WTC11 (cell line): ENCODE measurements around the gene GDPGP1. TPM values are rescaled to one million over a fixed set of nuclear protein-coding genes. Genes with fewer than 3 reads are reported as not detected.

Experiments used
- ATF3 ChIP-seq: sonication (generic); formaldehyde crosslinking; conservative IDR thresholded peaks from 2 replicates; pipeline ENCODE4 v1.8.1; 2022; ENCODE audit warnings: mild to moderate bottlenecking, missing genetic modification reagents
- CBFB ChIP-seq: sonication (generic); formaldehyde crosslinking; IDR thresholded peaks from 2 replicates; pipeline ENCODE4 v1.8.1; 2022; ENCODE audit warnings: mild to moderate bottlenecking, low read depth, missing genetic modification reagents
- E2F1 ChIP-seq: sonication (generic); formaldehyde crosslinking; IDR thresholded peaks from 2 replicates; pipeline ENCODE4 v1.8.0; 2022; ENCODE audit warnings: mild to moderate bottlenecking, missing genetic modification reagents
- ESRRA ChIP-seq: sonication (generic); formaldehyde crosslinking; IDR thresholded peaks from 2 replicates; pipeline ENCODE4 v1.8.1; 2022; ENCODE audit warnings: mild to moderate bottlenecking, missing genetic modification reagents, borderline replicate concordance
- ETV6 ChIP-seq: sonication (generic); formaldehyde crosslinking; IDR thresholded peaks from 2 replicates; pipeline ENCODE4 v1.8.1; 2022; ENCODE audit warnings: mild to moderate bottlenecking, missing genetic modification reagents
- FOXP1 ChIP-seq: sonication (generic); formaldehyde crosslinking; IDR thresholded peaks from 2 replicates; pipeline ENCODE4 v1.8.0; 2022; ENCODE audit warnings: missing genetic modification reagents, mild to moderate bottlenecking, moderate library complexity, borderline replicate concordance
- IRF2 ChIP-seq: sonication (generic); formaldehyde crosslinking; IDR thresholded peaks from 2 replicates; pipeline ENCODE4 v1.8.0; 2022; ENCODE audit warnings: low read depth, missing genetic modification reagents, borderline replicate concordance
- JAZF1 ChIP-seq: fragments of 250-450 bp; sonication (Bioruptor Pico); IDR thresholded peaks from 2 replicates; pipeline ENCODE4 v1.9.0; 2021; ENCODE audit warnings: moderate library complexity, mild to moderate bottlenecking, inconsistent platforms
- NFE2L1 ChIP-seq: sonication (generic); formaldehyde crosslinking; IDR thresholded peaks from 2 replicates; pipeline ENCODE4 v1.8.1; 2023; ENCODE audit warnings: missing genetic modification reagents
- NFYB ChIP-seq: sonication (generic); formaldehyde crosslinking; conservative IDR thresholded peaks from 2 replicates; pipeline ENCODE4 v1.8.0; 2022; ENCODE audit warnings: low read depth, missing genetic modification reagents
- NR1H2 ChIP-seq: sonication (generic); formaldehyde crosslinking; IDR thresholded peaks from 2 replicates; pipeline ENCODE4 v1.9.0; 2021; ENCODE audit warnings: mild to moderate bottlenecking, moderate library complexity, missing genetic modification reagents
- PRRX2 ChIP-seq: fragments of 250-450 bp; sonication (Bioruptor Pico); IDR thresholded peaks from 2 replicates; pipeline ENCODE4 v1.8.0; 2021; ENCODE audit warnings: mild to moderate bottlenecking
- RELA ChIP-seq: sonication (generic); formaldehyde crosslinking; IDR thresholded peaks from 2 replicates; pipeline ENCODE4 v1.8.1; 2022; ENCODE audit warnings: missing genetic modification reagents, mild to moderate bottlenecking, borderline replicate concordance
- SMAD3 ChIP-seq: sonication (generic); formaldehyde crosslinking; IDR thresholded peaks from 2 replicates; pipeline ENCODE4 v1.8.0; 2022; ENCODE audit warnings: missing genetic modification reagents, mild to moderate bottlenecking, borderline replicate concordance
- SOX15 ChIP-seq: fragments of 250-450 bp; sonication (Bioruptor Pico); IDR thresholded peaks from 2 replicates; pipeline ENCODE4 v1.9.0; 2021; ENCODE audit warnings: mild to moderate bottlenecking
- SP1 ChIP-seq: sonication (generic); formaldehyde crosslinking; conservative IDR thresholded peaks from 2 replicates; pipeline ENCODE4 v1.8.1; 2022; ENCODE audit warnings: missing genetic modification reagents
- ZBTB21 ChIP-seq: sonication (generic); formaldehyde crosslinking; IDR thresholded peaks from 2 replicates; pipeline ENCODE4 v1.8.1; 2023; ENCODE audit warnings: mild to moderate bottlenecking, missing genetic modification reagents, borderline replicate concordance
- ZNF121 ChIP-seq: sonication (generic); formaldehyde crosslinking; IDR thresholded peaks from 2 replicates; pipeline ENCODE4 v1.8.0; 2023; ENCODE audit warnings: missing genetic modification reagents
- ZNF138 ChIP-seq: sonication (generic); formaldehyde crosslinking; conservative IDR thresholded peaks from 2 replicates; pipeline ENCODE4 v1.8.1; 2022; ENCODE audit warnings: mild to moderate bottlenecking, moderate library complexity, missing genetic modification reagents
- ZNF232 ChIP-seq: sonication (generic); formaldehyde crosslinking; IDR thresholded peaks from 2 replicates; pipeline ENCODE4 v1.8.0; 2022; ENCODE audit warnings: mild to moderate bottlenecking, missing genetic modification reagents
- ZNF317 ChIP-seq: sonication (generic); formaldehyde crosslinking; IDR thresholded peaks from 2 replicates; pipeline ENCODE4 v1.8.1; 2023; ENCODE audit warnings: low read depth, mild to moderate bottlenecking, moderate library complexity, missing genetic modification reagents, borderline replicate concordance
- ZNF396 ChIP-seq: fragments of 250-450 bp; sonication (Bioruptor Pico); IDR thresholded peaks from 2 replicates; pipeline ENCODE4 v1.8.0; 2021; ENCODE audit warnings: mild to moderate bottlenecking, moderate library complexity, borderline replicate concordance
- ZNF532 ChIP-seq: fragments of 250-450 bp; sonication (Bioruptor Pico); IDR thresholded peaks from 2 replicates; pipeline ENCODE4 v1.9.0; 2021; ENCODE audit warnings: mild to moderate bottlenecking, borderline replicate concordance
- ZNF671 ChIP-seq: fragments of 250-450 bp; sonication (Bioruptor Pico); IDR thresholded peaks from 2 replicates; pipeline ENCODE4 v1.8.0; 2021; ENCODE audit warnings: mild to moderate bottlenecking
- total RNA-seq: library from RNA; stranded (reverse); gene quantifications from 3 replicates; pipeline ENCODE4 v1.2.3, GENCODE V29; 2021
- TF ChIP-seq, protein P1 (sequence below): sonication (generic); formaldehyde crosslinking; IDR thresholded peaks from 2 replicates; pipeline ENCODE4 v1.8.1; 2023; ENCODE audit warnings: mild to moderate bottlenecking, missing genetic modification reagents, moderate library complexity
- TF ChIP-seq, protein P2 (sequence below): sonication (generic); formaldehyde crosslinking; IDR thresholded peaks from 2 replicates; pipeline ENCODE4 v1.8.0; 2022; ENCODE audit warnings: mild to moderate bottlenecking, missing genetic modification reagents
- TF ChIP-seq, protein P3 (sequence below): fragments of 250-450 bp; sonication (Bioruptor Pico); IDR thresholded peaks from 2 replicates; pipeline ENCODE4 v1.8.0; 2021; ENCODE audit warnings: mild to moderate bottlenecking
- TF ChIP-seq, protein P4 (sequence below): sonication (generic); formaldehyde crosslinking; IDR thresholded peaks from 2 replicates; pipeline ENCODE4 v1.8.0; 2022; ENCODE audit warnings: mild to moderate bottlenecking, missing genetic modification reagents
- TF ChIP-seq, protein P5 (sequence below): fragments of 200-600 bp; IDR thresholded peaks from 2 replicates; pipeline ENCODE4 v1.8.0; 2022; ENCODE audit warnings: antibody characterized with exemption

Gene GDPGP1
- total RNA-seq, 1 experiment from 2014 or later: 2.6 TPM

- no peak for TF ChIP-seq ZNF396 (CRISPR knock-in tag)
- TF ChIP-seq ZNF138: peak; percentile 80; the same call in 1 of the 2 replicates
- TF ChIP-seq JAZF1: no peak
- TF ChIP-seq, protein P1, sequence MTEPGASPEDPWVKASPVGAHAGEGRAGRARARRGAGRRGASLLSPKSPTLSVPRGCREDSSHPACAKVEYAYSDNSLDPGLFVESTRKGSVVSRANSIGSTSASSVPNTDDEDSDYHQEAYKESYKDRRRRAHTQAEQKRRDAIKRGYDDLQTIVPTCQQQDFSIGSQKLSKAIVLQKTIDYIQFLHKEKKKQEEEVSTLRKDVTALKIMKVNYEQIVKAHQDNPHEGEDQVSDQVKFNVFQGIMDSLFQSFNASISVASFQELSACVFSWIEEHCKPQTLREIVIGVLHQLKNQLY (CRISPR knock-in tag): no peak
- TF ChIP-seq NFYB: no peak
- no peak for TF ChIP-seq RELA (CRISPR knock-in tag)
- TF ChIP-seq, protein P2, sequence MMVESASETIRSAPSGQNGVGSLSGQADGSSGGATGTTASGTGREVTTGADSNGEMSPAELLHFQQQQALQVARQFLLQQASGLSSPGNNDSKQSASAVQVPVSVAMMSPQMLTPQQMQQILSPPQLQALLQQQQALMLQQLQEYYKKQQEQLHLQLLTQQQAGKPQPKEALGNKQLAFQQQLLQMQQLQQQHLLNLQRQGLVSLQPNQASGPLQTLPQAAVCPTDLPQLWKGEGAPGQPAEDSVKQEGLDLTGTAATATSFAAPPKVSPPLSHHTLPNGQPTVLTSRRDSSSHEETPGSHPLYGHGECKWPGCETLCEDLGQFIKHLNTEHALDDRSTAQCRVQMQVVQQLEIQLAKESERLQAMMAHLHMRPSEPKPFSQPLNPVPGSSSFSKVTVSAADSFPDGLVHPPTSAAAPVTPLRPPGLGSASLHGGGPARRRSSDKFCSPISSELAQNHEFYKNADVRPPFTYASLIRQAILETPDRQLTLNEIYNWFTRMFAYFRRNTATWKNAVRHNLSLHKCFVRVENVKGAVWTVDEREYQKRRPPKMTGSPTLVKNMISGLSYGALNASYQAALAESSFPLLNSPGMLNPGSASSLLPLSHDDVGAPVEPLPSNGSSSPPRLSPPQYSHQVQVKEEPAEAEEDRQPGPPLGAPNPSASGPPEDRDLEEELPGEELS (CRISPR knock-in tag): peak; percentile 72; the same call in 1 of the 2 replicates
- TF ChIP-seq E2F1 (CRISPR knock-in tag): no peak
- no peak for TF ChIP-seq PRRX2 (CRISPR knock-in tag)
- TF ChIP-seq, protein P3, sequence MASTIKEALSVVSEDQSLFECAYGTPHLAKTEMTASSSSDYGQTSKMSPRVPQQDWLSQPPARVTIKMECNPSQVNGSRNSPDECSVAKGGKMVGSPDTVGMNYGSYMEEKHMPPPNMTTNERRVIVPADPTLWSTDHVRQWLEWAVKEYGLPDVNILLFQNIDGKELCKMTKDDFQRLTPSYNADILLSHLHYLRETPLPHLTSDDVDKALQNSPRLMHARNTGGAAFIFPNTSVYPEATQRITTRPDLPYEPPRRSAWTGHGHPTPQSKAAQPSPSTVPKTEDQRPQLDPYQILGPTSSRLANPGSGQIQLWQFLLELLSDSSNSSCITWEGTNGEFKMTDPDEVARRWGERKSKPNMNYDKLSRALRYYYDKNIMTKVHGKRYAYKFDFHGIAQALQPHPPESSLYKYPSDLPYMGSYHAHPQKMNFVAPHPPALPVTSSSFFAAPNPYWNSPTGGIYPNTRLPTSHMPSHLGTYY (CRISPR knock-in tag): no peak
- peak; percentile 77 for TF ChIP-seq SP1 (CRISPR knock-in tag)
- TF ChIP-seq SOX15 (CRISPR knock-in tag): no peak
- TF ChIP-seq ZNF232 (CRISPR knock-in tag): peak; percentile 89; the same call in 1 of the 2 replicates
- TF ChIP-seq ZNF121 (CRISPR knock-in tag): peak; percentile 8; the same call in 1 of the 2 replicates
- TF ChIP-seq, protein P4, sequence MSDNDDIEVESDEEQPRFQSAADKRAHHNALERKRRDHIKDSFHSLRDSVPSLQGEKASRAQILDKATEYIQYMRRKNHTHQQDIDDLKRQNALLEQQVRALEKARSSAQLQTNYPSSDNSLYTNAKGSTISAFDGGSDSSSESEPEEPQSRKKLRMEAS (CRISPR knock-in tag): peak; percentile 94
- TF ChIP-seq ZNF317: no peak
- peak; percentile 89 for TF ChIP-seq FOXP1 (CRISPR knock-in tag)
- no peak for TF ChIP-seq NR1H2
- TF ChIP-seq CBFB: no peak
- peak; percentile 86 for TF ChIP-seq ETV6 (CRISPR knock-in tag)
- TF ChIP-seq ZBTB21 (CRISPR knock-in tag): no peak
- TF ChIP-seq ZNF671: no peak
- TF ChIP-seq ESRRA (CRISPR knock-in tag): peak; percentile 53; the same call in 1 of the 2 replicates
- no peak for TF ChIP-seq ZNF532 (CRISPR knock-in tag)
- TF ChIP-seq NFE2L1 (CRISPR knock-in tag): no peak; the same call in 1 of the 2 replicates
- TF ChIP-seq IRF2 (CRISPR knock-in tag): no peak
- TF ChIP-seq, protein P5, sequence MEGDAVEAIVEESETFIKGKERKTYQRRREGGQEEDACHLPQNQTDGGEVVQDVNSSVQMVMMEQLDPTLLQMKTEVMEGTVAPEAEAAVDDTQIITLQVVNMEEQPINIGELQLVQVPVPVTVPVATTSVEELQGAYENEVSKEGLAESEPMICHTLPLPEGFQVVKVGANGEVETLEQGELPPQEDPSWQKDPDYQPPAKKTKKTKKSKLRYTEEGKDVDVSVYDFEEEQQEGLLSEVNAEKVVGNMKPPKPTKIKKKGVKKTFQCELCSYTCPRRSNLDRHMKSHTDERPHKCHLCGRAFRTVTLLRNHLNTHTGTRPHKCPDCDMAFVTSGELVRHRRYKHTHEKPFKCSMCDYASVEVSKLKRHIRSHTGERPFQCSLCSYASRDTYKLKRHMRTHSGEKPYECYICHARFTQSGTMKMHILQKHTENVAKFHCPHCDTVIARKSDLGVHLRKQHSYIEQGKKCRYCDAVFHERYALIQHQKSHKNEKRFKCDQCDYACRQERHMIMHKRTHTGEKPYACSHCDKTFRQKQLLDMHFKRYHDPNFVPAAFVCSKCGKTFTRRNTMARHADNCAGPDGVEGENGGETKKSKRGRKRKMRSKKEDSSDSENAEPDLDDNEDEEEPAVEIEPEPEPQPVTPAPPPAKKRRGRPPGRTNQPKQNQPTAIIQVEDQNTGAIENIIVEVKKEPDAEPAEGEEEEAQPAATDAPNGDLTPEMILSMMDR: no peak
- no peak for TF ChIP-seq ATF3 (CRISPR knock-in tag)
- peak; percentile 88 for TF ChIP-seq SMAD3 (CRISPR knock-in tag)
Measured at GRCh38 chr15:90249203-90249863, 15.3 kb downstream of the GDPGP1 start, which contains the start of gene TTLL13 (continued).
